ENCODE data around the gene TAAR5. TPM values are rescaled to one million over a fixed set of nuclear protein-coding genes. Genes with fewer than 3 reads are reported as not detected.
"Not testable (repeated sequence)": the region's sequence is repeated elsewhere in the genome, so short reads cannot be mapped to it uniquely, and the experiment has no call there.

The TAAR5 gene
- total and polyA plus RNA-seq, 2 donors (not counting 1 experiment from before 2014, with no cell fraction given) = not detected

GRCh38 chr6:132604635-132605152, 15.2 kb upstream of the TAAR5 start:
- no peak overlapping the region for H3K4me3 Mint-ChIP-seq

GRCh38 chr6:132600900-132601299, 11.4 kb upstream of the TAAR5 start:
- H3K79me2 ChIP-seq (ENCODE audit: control insufficient read depth, insufficient read depth, low read length); H3K4me3 Mint-ChIP-seq; POLR2A ChIA-PET; H3K27ac ChIP-seq (ENCODE audit: low read length in 2 of 2); H3K4me2 ChIP-seq (replicated peaks; ENCODE audit: low read depth, low read length, poor library complexity, severe bottlenecking); H3K9me3 ChIP-seq (ENCODE audit: control extremely low read depth in 1 of 3, control insufficient read depth in 2 of 3, insufficient read depth in 1 of 3, low read length in 2 of 3); H3K27me3 ChIP-seq (replicated peaks in 1 of 4; ENCODE audit: control extremely low read depth in 1 of 4, control insufficient read depth in 3 of 4, insufficient read depth in 4 of 4, low read length in 3 of 4); intact Hi-C loops (cut with micrococcal nuclease); H4K20me1 ChIP-seq (ENCODE audit: control insufficient read depth, insufficient read depth, low read length, poor library complexity, severe bottlenecking); H3K4me3 ChIP-seq (ENCODE audit: control extremely low read depth in 1 of 5, extremely low read depth in 1 of 5, insufficient read depth in 1 of 5, low read depth in 2 of 5, low read length in 4 of 5); ATAC-seq (ENCODE audit: low read depth); H3K27ac Mint-ChIP-seq; DNase-seq; H3K4me1 ChIP-seq (ENCODE audit: control insufficient read depth in 2 of 2, insufficient read depth in 2 of 2, low read length in 2 of 2); H3K9ac ChIP-seq (ENCODE audit: low read length); H3K36me3 ChIP-seq (replicated peaks in 1 of 2; ENCODE audit: control extremely low read depth in 1 of 2, control insufficient read depth in 1 of 2, extremely low read depth in 1 of 2, insufficient read depth in 2 of 2, low read length in 1 of 2); CTCF ChIA-PET; H3K9me3 Mint-ChIP-seq (ENCODE audit: insufficient read depth); H3K4me1 Mint-ChIP-seq; H2AFZ ChIP-seq (ENCODE audit: insufficient read depth, low read depth, low read length, poor library complexity, severe bottlenecking): not testable (repeated sequence)
- peaks cover 12% of the 10 kb centered on the region for H3K27me3 Mint-ChIP-seq

More at GRCh38 chr6:132604635-132605152, 15.2 kb upstream of the TAAR5 start:
- ChIA-PET POLR2A (no interaction called here), CTCF (no interaction called here)
- Histone ChIP-seq H3K4me2 (replicated peaks; ENCODE audit: low read depth, low read length, poor library complexity, severe bottlenecking) (no peak overlapping the region), H3K4me3 (ENCODE audit: control extremely low read depth in 1 of 5, extremely low read depth in 1 of 5, insufficient read depth in 1 of 5, low read depth in 2 of 5, low read length in 4 of 5) (no peak overlapping the region), H3K79me2 (ENCODE audit: control insufficient read depth, insufficient read depth, low read length) (no peaks in the 10 kb centered on the region), H3K9me3 (ENCODE audit: control extremely low read depth in 1 of 3, control insufficient read depth in 2 of 3, insufficient read depth in 1 of 3, low read length in 2 of 3) (no peaks in the 10 kb centered on the region), H2AFZ (ENCODE audit: insufficient read depth, low read depth, low read length, poor library complexity, severe bottlenecking) (no peak overlapping the region), H3K36me3 (replicated peaks in 1 of 2; ENCODE audit: control extremely low read depth in 1 of 2, control insufficient read depth in 1 of 2, extremely low read depth in 1 of 2, insufficient read depth in 2 of 2, low read length in 1 of 2) (no peaks in the 10 kb centered on the region), H4K20me1 (ENCODE audit: control insufficient read depth, insufficient read depth, low read length, poor library complexity, severe bottlenecking) (no peaks in the 10 kb centered on the region), H3K27me3 (replicated peaks in 1 of 4; ENCODE audit: control extremely low read depth in 1 of 4, control insufficient read depth in 3 of 4, insufficient read depth in 4 of 4, low read length in 3 of 4) (peaks cover 0 to 8% (median 2%) of the 10 kb centered on the region in 4 experiments), H3K9ac (ENCODE audit: low read length) (no peak overlapping the region), H3K27ac (ENCODE audit: low read length in 2 of 2) (no peak overlapping the region), H3K4me1 (ENCODE audit: control insufficient read depth in 2 of 2, insufficient read depth in 2 of 2, low read length in 2 of 2) (no peaks in the 10 kb centered on the region)
- ATAC-seq (ENCODE audit: low read depth) (no peak), DNase-seq (no peak)
- Mint-ChIP-seq H3K27ac (no peak overlapping the region), H3K27me3 (peaks cover 4% of the 10 kb centered on the region), H3K9me3 (ENCODE audit: insufficient read depth) (no peaks in the 10 kb centered on the region), H3K4me1 (no peaks in the 10 kb centered on the region)
- intact Hi-C loops (cut with micrococcal nuclease) = no loop called here
- TF ChIP-seq CTCF (IDR thresholded peaks at IDR 0.05) (no peak), EZH2 (IDR thresholded peaks at IDR 0.05; ENCODE audit: borderline replicate concordance, insufficient read depth, low read depth, low read length, poor library complexity, severe bottlenecking) (no peak)
- WGBS (ENCODE audit: insufficient coverage) = 86% methylated on average over 4 of the region's 8 CpGs
